Measurements from ENCODE around the gene SUGP2.

DNA sequence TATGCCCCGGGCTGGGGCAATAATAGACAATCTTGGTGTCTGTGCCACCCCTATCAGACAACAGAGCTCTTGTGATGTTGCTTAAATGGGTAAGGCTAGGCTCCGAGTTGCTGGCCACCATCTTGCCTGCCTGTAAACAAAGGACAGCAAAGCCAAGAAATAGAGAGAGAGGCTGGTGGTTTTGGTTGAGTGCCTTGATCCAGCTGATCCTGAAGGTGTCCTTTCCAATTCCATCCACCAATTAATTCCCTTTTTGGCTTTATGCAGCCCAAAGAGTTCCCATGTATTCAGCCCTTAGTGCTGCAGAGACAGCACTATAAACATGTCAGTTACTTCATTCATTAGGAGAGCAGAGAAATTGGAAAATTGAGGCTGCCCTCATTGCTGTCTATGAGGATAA is 50.6 kb downstream of the SUGP2 start:
- TF ChIP-seq, protein P1, sequence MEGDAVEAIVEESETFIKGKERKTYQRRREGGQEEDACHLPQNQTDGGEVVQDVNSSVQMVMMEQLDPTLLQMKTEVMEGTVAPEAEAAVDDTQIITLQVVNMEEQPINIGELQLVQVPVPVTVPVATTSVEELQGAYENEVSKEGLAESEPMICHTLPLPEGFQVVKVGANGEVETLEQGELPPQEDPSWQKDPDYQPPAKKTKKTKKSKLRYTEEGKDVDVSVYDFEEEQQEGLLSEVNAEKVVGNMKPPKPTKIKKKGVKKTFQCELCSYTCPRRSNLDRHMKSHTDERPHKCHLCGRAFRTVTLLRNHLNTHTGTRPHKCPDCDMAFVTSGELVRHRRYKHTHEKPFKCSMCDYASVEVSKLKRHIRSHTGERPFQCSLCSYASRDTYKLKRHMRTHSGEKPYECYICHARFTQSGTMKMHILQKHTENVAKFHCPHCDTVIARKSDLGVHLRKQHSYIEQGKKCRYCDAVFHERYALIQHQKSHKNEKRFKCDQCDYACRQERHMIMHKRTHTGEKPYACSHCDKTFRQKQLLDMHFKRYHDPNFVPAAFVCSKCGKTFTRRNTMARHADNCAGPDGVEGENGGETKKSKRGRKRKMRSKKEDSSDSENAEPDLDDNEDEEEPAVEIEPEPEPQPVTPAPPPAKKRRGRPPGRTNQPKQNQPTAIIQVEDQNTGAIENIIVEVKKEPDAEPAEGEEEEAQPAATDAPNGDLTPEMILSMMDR (IDR thresholded peaks at IDR 0.05; ENCODE audit: insufficient read depth, low read length, poor library complexity, severe bottlenecking): no peak
- no peak for TF ChIP-seq EZH2phosphoT487 (conservative IDR thresholded peaks at IDR 0.05; ENCODE audit: low read length)

Data from SU-DHL-6 (cell line).